HUDEP-2 (cell line): Measurements from ENCODE around the gene TMEM253.

Source experiments
- DNase-seq, 76 experiments: peaks; one replicate each; lab custom pipeline; 2025; ENCODE audit not compliant: unreplicated experiment in 76 of 76; lab: John Stamatoyannopoulos, UW

The TMEM253 gene

DNA sequence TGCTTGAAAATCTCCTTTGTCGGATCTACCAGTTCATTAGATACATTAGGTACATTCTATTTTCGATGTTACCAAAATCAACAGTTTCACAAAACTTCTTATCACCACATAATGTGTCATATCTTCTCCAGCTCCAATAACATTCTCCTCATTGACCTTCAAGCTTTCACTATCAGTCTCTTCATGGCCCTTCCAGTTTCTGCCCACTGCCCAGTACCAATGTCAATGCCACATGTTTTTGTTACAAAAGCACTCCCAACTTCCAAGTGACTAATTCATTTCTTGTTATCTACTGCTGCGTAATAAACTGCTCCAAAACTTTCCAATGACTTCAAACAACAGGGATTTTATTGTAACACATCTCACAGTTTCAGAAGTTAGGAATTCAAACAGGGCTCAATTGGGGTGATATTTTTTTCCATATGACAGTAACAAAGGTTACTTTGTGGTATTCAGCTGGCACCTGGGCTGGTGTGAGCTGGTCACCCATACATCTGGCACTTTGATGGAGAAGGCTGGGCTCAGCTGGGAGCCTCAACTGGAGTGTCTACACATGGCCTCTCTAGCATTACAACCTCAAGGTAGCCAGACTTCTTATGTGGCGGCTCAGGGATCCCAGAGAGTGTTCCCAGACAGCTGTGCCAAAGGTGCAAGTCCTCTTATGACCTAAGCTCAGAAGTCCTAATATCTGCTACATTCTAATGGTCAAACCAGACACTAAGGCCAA lies 48.9 kb downstream of the TMEM253 start:
- no peak for DNase-seq
